BE2C (cell line): ENCODE results near the gene IFT74.

Source experiments
- DNase-seq: peaks from one replicate; pipeline ENCODE4 v3.0.0-alpha.2; 2020
- H3K27me3 ChIP-seq: fragments of 250-450 bp; sonication (Bioruptor Pico); 2 replicates; pipeline ENCODE4 v1.5.1; 2020; ENCODE audit warnings: mild to moderate bottlenecking
- H3K36me3 ChIP-seq: fragments of 250-450 bp; sonication (Bioruptor Pico); 2 replicates; pipeline ENCODE4 v1.5.1; 2020; ENCODE audit warnings: mild to moderate bottlenecking
- H3K4me1 ChIP-seq: fragments of 250-450 bp; sonication (Bioruptor Pico); 2 replicates; pipeline ENCODE4 v1.5.1; 2020
- H3K4me3 ChIP-seq: 2 replicates; pipeline ENCODE4 v1.5.1; 2011; ENCODE audit warnings: low read depth, low read length
- H3K9me3 ChIP-seq: fragments of 250-450 bp; sonication (Bioruptor Pico); 2 replicates; pipeline ENCODE4 v1.5.1; 2020
- TF ChIP-seq, protein P1 (sequence below): IDR thresholded peaks from 2 replicates; pipeline ENCODE4 v1.5.1; 2012; ENCODE audit warnings: mild to moderate bottlenecking, low read depth, low read length

IFT74 gene

DNA sequence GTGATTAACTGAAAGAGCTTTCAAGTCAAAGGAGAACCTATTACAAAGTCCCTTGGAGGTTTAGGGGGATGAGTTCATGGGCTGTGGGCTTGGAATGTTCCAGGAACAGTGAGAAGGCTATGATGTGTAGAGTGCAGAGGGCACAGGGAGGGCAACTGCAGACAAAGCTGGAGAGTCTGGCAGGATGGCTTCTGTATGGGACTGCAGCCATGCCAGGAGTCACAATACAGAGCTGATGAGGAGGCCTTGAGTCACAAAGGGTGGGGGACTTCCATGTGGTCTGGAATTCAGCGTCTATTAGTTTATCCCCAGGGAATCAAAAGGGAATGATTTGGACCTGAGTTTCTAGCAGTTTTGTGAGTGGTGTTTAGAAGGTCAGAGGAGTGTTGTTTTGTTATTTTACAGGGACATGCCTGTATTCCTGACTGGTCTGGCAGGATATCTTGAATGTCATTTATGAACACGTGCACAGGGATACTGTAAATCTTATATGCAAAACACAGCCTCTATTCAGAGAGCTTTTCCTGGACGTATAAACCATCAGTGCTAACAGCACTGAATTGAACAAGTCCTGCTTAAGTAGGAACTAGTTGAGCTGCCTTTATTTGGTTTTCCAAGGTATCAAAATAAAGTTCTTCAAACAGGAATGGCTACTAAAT, 138.6 kb downstream of the IFT74 start:
- DNase-seq = no peak
- Histone ChIP-seq H3K4me1 (no peaks in the 10 kb centered on the region), H3K36me3 (no peaks in the 10 kb centered on the region), H3K27me3 (no peaks in the 10 kb centered on the region), H3K4me3 (no peak overlapping the region), H3K9me3 (no peaks in the 10 kb centered on the region)
- TF ChIP-seq, protein P1, sequence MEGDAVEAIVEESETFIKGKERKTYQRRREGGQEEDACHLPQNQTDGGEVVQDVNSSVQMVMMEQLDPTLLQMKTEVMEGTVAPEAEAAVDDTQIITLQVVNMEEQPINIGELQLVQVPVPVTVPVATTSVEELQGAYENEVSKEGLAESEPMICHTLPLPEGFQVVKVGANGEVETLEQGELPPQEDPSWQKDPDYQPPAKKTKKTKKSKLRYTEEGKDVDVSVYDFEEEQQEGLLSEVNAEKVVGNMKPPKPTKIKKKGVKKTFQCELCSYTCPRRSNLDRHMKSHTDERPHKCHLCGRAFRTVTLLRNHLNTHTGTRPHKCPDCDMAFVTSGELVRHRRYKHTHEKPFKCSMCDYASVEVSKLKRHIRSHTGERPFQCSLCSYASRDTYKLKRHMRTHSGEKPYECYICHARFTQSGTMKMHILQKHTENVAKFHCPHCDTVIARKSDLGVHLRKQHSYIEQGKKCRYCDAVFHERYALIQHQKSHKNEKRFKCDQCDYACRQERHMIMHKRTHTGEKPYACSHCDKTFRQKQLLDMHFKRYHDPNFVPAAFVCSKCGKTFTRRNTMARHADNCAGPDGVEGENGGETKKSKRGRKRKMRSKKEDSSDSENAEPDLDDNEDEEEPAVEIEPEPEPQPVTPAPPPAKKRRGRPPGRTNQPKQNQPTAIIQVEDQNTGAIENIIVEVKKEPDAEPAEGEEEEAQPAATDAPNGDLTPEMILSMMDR = no peak

DNA sequence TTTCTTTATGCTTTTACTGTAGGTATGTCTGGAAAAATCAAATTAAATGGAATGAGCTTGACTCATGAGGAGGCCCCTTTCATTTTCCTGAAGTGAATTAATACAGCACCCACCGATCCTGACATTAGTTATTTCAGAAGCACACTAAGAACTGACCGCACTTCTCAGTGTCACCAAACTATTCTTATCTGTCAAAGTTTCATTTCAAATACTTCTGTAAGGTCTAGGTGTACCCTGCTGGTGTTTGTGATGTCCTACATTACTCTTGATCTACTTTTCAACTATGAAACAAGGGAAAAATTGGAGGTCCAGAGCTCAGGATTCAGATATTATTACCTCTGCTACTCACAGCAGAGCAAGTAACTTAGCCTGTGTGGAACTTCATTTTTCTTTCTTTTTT, 151.0 kb downstream of the IFT74 start:
- TF ChIP-seq, protein P1 = no peak
- no peak for DNase-seq
- no peak overlapping the region for H3K4me3 ChIP-seq
- no peaks in the 10 kb centered on the region for H3K9me3 ChIP-seq
- H3K4me1 ChIP-seq = no peaks in the 10 kb centered on the region
- H3K27me3 ChIP-seq = peaks cover 11% of the 10 kb centered on the region
- H3K36me3 ChIP-seq = no peaks in the 10 kb centered on the region

DNA sequence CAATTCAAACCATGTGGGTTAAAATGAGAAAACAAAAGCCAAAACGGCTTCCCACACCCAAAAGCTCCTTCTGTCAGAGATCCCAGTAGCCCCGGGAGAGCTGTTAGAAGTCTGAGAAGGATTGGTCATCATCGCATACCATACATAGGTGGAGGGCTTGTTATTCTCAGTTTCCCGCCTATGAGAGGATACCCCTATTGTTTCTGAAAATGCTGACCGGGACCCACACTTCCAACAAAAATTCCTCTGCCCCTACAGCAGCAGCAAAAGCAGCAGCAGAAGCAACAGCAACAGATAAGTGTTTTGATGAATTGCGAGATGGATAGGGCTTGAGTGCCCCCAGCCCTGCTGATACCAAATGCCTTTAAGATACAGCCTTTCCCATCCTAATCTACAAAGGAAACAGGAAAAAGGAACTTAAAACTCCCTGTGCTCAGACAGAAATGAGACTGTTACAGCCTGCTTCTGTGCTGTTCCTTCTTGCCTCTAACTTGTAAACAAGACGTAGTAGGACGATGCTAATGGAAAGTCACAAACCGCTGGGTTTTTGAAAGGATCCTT, 152.8 kb downstream of the IFT74 start, which contains the start of gene TEK:
Gene TEK (plus strand): TSS at position 245 of the 561 bp plus-strand sequence. CDS start 366 bp downstream, outside the sequence.
- no peak for DNase-seq
- Histone ChIP-seq H3K4me1 (no peaks in the 10 kb centered on the region), H3K4me3 (no peak within 1 kb of the TSS), H3K36me3 (no peaks in the 10 kb centered on the region), H3K27me3 (peaks cover 11% of the 10 kb centered on the region), H3K9me3 (no peaks in the 10 kb centered on the region)
- TF ChIP-seq, protein P1 = no peak

DNA sequence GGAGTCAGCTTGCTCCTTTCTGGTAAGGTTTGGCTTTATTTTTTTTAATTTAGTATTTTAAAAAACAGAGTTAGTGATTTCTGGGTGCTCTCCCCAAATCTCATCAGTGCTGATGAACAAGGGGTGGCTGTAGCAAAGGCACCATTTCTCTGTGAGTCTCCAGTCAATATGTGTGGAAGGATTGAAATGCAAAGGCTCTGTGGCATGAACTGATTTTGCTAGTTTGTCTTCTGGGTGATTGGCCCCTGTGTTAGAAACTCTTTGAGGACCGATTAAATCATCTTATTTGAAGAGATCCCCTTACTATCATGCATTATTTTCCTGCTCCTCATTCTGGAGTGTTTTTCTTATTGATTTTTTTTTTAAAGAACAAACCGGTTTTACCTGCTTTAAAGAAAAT, 153.4 kb downstream of the IFT74 start:
- no peak overlapping the region for H3K4me3 ChIP-seq
- H3K9me3 ChIP-seq = no peaks in the 10 kb centered on the region
- no peaks in the 10 kb centered on the region for H3K36me3 ChIP-seq
- TF ChIP-seq, protein P1 = no peak
- peaks cover 11% of the 10 kb centered on the region for H3K27me3 ChIP-seq
- DNase-seq = no peak
- no peaks in the 10 kb centered on the region for H3K4me1 ChIP-seq

DNA sequence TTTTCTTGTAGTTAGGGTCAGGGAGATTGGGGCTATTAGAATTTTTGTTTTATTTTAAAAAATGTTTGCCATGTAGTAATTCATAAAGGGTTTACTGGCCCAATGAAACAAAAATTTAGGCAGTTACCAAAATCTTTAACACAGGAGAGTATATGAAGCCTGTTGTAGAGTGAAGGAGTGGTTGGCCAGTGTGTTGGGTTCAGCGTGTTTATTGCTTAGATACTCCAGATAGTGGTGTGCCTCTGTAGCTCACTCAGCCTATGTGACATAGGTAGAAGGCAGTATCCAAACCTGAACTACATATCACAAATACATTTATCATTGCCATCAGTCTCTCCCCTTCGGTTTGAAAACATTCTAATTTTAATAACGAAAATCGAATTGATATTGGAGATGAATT, 154.0 kb downstream of the IFT74 start:
- no peak overlapping the region for H3K4me3 ChIP-seq
- H3K4me1 ChIP-seq = no peaks in the 10 kb centered on the region
- TF ChIP-seq, protein P1 = no peak

DNA sequence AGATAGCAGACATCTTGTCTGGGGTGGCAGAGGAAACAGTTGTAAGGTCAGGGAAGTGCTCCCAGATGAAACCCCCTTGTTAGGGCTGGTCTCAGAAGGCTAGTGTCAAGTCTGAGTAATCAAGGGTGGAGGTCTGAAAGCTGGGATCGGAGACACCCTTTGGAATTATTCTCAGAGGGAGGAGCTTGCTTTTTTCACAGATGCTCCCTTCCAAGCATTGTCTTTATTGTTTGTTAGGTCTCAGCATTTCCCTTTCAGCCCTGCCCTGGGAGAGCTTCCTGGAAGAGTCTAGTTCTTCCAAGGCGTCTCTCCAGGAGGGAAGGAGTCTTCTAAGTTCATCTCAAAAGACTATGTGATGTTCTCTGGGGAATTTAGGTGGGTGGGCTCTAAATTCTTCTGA, 156.0 kb downstream of the IFT74 start:
- Histone ChIP-seq H3K4me3 (no peak overlapping the region), H3K36me3 (no peaks in the 10 kb centered on the region), H3K27me3 (peaks cover 11% of the 10 kb centered on the region), H3K4me1 (no peaks in the 10 kb centered on the region), H3K9me3 (no peaks in the 10 kb centered on the region)
- TF ChIP-seq, protein P1 = no peak
- DNase-seq = no peak

More for the DNA sequence above, 154.0 kb downstream of the IFT74 start:
- no peak for DNase-seq
- Histone ChIP-seq H3K9me3 (no peaks in the 10 kb centered on the region), H3K27me3 (peaks cover 11% of the 10 kb centered on the region), H3K36me3 (no peaks in the 10 kb centered on the region)
